Activated naive CD8-positive, alpha-beta T cell treated with anti-CD3 and anti-CD28 coated beads, Interleukin-2, amount 50 U/mL, for 16 hours (primary cell): Measurements from ENCODE around the gene ALX3.

Experiments used
- DNase-seq: peaks from one replicate; pipeline ENCODE4 v3.0.0-alpha.2; 2020; ENCODE audit warnings: low read depth, low spot score

The ALX3 gene

GRCh38 chr1:110070671-110071242 is at the start of gene ALX3:
Gene ALX3 (minus strand): TSS chr1:110070672. CDS start chr1:110070612, 60 bp downstream.
- DNase-seq: no peak

- no peak for DNase-seq
Measured at GRCh38 chr1:110119843-110120242, 49.4 kb upstream of the ALX3 start.

- DNase-seq: no peak
Measured at GRCh38 chr1:110118636-110119396, 48.3 kb upstream of the ALX3 start.

- DNase-seq: no peak
Measured at GRCh38 chr1:110114784-110115183, 44.3 kb upstream of the ALX3 start.

- DNase-seq: no peak
Measured at GRCh38 chr1:110114173-110114572, 43.7 kb upstream of the ALX3 start.

GRCh38 chr1:110113551-110113950 is 43.1 kb upstream of the ALX3 start:
- no peak for DNase-seq

- DNase-seq: no peak
Measured at GRCh38 chr1:110112656-110113055, 42.2 kb upstream of the ALX3 start.

GRCh38 chr1:110112143-110112542 is 41.7 kb upstream of the ALX3 start, which contains the start of gene UBL4B:
Gene UBL4B (plus strand): TSS chr1:110112443. CDS start chr1:110112535, 92 bp downstream.
- DNase-seq: no peak

GRCh38 chr1:110111081-110111480 is 40.6 kb upstream of the ALX3 start:
- DNase-seq: no peak

- no peak for DNase-seq
Measured at GRCh38 chr1:110107867-110108469, 37.5 kb upstream of the ALX3 start.

GRCh38 chr1:110106013-110106941 is 35.8 kb upstream of the ALX3 start:
- DNase-seq: peak; percentile 33

- no peak for DNase-seq
Measured at GRCh38 chr1:110102081-110102480, 31.6 kb upstream of the ALX3 start.

- DNase-seq: no peak
Measured at GRCh38 chr1:110100335-110100734, 29.9 kb upstream of the ALX3 start.

- DNase-seq: no peak
Measured at GRCh38 chr1:110098222-110099026, 28.0 kb upstream of the ALX3 start.

GRCh38 chr1:110097507-110098221 is 27.2 kb upstream of the ALX3 start:
- DNase-seq: no peak

GRCh38 chr1:110094931-110095654 is 24.6 kb upstream of the ALX3 start:
- no peak for DNase-seq

- no peak for DNase-seq
Measured at GRCh38 chr1:110092991-110093390, 22.5 kb upstream of the ALX3 start.

GRCh38 chr1:110091791-110092190 is 21.3 kb upstream of the ALX3 start:
- DNase-seq: no peak

- no peak for DNase-seq
Measured at GRCh38 chr1:110091381-110091780, 20.9 kb upstream of the ALX3 start.
